HG02870 (cell line): ENCODE measurements around the gene LIPI.
"Not testable (repeated sequence)": the region's sequence is repeated elsewhere in the genome, so short reads cannot be mapped to it uniquely, and the experiment has no call there.

ENCODE experiments used
- ATAC-seq: cut with Tn5 transposase; IDR thresholded peaks from one replicate; pipeline ENCODE4 v1.9.1; 2021; ENCODE audit warnings: mild to moderate bottlenecking, moderate library complexity; ENCODE audit not compliant: unreplicated experiment

LIPI gene

DNA sequence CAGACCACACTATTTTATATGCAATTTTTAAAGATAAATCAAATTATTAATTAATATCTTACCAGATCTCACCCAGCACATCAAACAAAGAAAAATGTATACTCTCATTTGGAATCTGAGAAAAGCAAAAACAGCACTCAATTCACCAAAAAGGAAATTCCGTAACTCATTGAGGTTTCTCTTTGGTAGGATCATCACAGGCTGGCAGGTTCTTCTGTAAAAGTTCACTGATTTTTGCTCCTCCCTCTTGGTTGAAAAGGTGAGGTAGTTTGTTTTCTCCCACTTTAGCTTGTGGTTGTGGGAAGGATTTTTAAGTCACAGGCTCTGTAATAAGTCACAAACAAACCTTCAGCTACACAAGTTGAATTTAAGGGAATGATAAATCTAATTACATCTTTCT is at the start of gene LIPI:
Gene LIPI, minus strand, starts transcription at position 218 of the 400 bp plus-strand sequence. Its CDS starts 110 bp downstream, at position 108.
- no peak for ATAC-seq

DNA sequence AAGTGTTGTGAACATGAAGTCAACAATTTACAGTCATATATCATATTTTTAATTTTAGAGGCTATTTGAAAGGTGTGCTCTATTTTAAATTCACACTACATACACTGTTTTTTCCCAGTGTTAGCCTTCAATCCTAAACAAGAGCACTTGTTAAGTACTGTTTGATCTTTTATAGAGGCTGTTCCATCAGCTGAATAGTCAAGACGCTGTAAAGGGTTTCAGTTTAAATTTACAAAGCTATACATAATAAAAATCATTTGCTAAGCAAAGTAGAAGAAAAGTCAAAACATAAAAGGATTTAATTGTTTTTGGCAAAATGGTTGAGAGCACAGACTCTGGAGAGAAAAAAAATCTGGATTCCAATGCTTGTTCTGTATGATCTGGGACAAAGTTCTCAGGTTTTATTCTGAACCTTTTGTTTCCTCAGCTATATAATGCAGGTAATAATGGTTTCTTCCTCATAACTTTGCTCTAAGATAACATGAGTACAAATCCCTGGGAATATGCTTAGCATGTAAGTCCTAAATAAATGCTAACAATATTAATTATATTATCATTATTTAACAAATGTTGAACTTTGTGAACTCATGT is 49.5 kb upstream of the LIPI start:
- no peak for ATAC-seq

DNA sequence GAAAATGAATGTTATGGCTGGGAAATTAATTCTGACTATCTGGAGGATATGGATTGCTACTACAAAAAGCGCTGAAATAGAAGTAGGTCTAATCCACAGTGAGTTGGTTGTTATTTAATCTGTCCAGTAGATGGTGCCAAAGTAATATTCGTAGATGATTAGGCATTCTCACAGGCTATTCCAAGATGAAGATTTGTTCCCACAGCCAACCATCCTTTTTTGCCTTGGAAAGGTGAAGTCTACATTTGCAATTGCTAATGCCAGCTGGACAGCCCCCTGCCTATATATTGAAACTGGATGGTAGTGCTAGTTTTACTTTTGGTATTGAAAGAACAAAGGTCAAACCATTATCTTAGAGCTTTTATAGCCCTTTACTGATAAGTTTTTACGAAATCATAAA is 49.0 kb upstream of the LIPI start:
- ATAC-seq: no peak

DNA sequence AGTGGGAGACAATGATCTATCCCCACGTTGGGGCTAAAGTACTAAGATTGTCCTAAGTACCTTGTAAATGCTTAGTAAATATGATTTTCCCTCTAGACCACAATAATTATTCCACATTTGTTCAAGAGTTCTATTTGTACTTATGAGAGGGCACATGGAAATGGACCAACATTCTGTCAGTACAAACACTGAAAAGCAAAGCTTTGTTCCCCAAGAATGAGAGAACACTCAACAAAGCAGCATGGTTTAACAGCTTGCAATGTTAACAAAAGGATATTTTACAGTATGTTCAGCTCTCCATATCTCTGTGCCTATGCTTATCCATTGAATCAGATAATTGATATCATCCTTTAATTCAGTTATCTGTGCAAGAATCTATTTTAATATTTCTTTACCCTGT is 40.6 kb upstream of the LIPI start:
- no peak for ATAC-seq

DNA sequence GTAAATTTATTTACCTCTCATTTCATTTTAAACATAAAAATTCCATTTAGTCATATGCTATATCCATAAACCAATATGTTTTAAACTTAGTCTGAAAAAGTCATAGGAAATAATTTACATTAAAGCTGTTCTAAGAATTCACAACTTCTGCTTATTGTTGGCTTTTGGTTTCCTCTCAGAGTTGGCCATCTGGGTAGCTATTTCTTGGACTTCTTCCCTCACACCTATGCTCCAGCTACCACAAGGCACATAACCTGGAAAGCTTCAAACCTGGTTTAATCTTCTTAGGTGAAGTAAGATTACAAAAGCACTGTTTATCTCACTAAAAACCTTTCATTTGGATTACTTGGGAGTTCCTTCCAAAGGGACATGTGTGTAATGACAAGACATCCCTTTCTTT is 35.0 kb upstream of the LIPI start:
- ATAC-seq: no peak

DNA sequence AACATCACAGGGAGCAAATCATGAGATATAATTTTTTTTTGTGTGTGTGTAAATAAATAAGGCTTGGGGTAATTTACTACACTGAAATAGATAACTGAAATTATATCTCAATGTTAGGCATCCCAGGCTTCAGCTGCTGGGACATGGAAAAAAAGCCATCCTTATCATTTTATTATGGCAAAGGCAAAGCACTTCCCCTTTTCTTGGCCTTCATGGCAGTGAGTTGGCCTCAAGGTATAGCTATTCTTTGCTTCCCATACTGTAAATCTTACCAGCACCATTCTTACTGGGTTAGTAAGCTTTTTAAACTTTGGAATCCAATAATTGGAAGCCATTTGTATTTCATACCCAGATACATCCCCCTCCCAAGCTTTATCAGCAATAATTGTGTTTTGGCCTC is 34.2 kb upstream of the LIPI start:
- ATAC-seq: no peak

DNA sequence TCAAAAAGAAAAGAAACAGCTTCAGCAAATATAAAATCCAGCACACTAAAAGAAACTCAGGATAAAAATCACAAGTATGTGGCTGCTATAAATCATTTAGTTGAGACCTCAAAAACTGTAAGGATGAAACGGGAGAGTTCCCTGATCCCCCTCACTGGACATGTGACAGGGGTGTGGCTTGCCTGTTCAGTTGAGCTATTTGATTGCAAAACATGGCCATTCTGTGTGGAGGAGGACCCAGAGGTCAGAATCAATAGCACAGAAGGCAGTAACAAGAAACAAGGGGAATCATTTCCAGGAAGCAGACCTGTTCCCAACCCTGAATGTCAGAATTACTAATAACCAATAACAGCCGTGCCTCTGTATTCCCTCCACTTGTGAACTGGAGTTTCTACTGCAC is 33.1 kb upstream of the LIPI start:
- ATAC-seq: no peak

DNA sequence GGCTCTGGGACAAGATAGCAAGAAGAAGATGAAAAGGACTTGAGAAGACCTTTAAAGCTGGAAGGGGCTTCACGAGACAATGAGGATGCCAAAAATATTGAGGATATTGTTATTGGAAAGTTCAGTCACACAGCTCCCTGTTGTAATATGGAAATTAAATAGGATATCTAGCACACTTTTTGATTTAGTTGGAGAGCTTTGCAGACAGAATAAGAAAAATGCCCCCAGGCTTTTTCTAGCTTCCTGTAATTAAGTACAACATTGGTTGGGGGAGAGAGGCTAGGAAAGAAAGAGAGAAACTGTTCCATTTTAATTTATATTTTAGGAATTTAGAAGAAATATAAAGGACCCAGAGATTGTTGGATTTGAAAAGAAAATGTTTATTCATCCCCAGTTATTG is 32.7 kb upstream of the LIPI start:
- no peak for ATAC-seq

DNA sequence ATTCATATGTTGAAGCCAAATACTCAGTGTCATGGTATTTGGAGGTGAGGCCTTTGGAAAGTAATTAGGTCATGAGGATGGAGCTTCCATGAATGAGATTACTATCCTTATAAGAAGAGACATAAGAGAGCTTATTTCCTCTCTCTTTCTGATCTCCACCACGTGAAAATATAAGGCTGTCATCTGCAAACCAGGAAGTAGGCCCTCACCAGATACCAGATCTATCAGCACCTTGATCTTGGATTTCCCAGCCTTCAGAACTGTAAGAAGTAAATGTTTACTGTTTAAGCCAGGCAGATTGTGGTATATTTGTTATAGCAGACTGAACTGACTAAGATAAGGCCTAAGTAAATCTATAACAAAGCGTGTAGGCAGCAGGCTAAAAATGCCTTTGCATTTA is 30.5 kb upstream of the LIPI start:
- no peak for ATAC-seq

DNA sequence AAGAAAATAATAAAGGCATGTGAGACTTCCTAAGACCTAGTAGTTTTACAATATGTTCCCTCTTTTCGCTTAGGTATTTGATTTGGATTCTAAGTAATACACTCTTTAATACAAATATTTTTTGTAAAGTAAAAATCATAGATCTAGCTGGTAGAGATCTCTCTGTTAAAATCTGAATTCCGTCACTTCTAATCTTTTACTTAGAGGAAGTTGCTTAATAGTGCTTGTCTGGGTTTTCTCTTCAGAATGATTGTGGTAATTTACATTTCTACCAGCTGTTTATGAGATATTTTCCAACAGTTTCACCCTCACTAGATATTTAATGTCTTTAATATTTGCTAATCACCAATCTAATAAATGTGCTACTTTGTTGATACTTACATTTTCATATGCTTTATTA is 28.5 kb upstream of the LIPI start:
- ATAC-seq: no peak

DNA sequence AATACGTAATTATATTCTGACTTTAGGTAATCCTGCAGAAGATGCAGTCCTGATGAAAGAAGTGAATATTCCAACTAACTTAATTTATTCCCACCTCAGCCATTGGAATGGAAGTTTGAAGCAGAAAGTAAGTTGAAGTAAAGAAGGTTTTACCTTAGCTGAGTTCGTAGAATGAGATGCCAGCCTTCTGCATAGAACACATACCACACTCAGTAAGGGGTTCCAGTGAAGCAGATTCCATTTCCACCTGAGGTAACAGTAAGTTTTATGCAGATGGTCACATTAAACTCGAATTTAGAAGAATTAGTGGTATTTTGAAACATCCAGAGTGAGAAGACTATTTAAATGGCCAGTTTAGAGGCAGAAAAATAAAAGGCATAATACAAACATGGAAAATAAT is 25.4 kb upstream of the LIPI start:
- no peak for ATAC-seq

DNA sequence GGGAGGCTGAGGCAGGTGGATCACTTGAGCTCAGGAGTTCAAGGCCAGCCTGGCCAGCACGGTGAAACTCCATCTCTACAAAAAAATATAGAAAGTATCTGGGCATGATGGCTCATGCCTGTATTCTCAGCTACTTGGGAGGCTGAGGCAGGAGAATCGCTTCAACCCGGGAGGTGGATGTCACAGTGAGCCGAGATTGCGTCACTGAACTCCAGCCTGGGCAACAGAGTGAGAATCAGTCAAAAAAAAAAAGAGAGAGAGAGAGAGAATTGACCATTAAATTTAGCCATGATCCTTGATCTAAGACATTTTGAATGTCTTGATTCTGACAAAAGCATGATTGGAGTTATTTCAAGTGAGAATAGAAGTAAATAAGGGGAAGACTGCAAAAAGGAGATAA is 24.3 kb upstream of the LIPI start:
- no peak for ATAC-seq

DNA sequence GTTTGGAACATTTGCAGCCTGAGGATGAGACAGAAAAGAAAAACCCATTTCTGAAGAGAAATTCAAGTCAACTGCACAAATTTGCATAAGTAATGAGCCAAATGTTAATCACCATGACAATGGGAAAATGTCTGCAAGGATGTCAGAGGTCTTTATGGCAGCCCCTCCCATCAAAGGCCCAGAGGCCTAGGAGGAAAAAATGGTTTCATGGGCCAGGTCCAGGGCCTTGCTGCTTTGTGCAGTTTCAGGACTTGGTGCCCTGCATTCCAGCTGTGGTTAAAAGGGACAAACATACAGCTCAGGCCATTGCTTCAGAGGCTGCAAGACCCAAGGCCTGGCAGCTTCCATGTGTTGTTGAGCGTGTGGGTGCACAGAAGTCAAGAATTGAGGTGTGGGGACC is 18.6 kb upstream of the LIPI start:
- ATAC-seq: no peak

DNA sequence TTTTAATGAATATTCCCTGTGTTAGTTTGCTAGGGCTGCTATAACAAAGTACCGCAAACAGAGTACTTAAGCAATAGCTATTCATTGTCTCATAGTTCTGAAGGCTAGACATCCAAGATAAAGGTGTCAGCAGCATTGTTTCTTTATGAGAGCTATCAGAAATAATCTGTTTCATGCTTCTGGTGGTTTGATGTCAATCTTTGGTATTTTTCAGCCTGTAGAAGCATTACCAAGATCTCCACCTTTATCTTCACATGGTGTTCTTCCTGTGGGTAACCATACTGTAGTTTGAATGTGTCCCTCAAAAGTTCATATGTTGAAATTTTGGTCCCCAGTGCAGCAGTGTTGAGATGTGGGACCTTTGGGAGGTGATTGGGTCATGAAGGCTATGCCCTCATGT is 12.6 kb upstream of the LIPI start:
- no peak for ATAC-seq

DNA sequence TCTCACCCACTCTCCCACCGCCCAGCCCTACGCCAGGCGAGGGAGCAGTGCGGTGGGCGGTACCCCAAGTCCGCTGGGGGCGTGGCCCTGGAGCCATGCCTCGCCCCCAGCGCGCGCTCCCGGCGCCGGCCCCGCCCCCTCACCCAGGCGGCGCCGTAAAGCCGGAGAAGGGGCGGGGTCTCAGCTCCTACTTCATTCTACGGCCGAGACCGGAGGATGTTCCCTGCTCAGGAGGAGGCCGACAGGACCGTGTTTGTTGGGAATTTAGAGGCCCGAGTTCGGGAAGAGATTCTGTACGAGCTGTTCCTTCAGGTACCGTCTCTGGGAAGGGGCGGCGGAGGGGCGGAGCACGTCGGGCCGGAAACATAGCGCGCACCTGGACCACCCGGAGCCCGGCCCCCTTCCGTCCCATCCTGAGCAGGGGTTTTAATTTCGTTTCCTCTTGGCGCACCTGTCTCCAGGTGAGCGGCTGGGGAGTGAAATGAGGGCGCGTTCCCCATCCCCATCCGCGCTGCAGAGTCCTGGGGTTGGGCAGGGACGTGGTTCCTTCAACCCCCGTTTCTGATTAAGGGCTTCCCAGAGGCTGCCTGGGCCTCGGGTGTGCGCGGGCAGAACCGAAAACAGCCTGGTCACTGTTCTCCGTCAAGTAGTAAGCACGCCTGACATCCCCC is 5.4 kb upstream of the LIPI start, which contains the start of gene RBM11:
Gene RBM11, plus strand, starts transcription at position 187 of the 671 bp plus-strand sequence. Its CDS starts 30 bp downstream, at position 217.
- ATAC-seq: peak; percentile 95

DNA sequence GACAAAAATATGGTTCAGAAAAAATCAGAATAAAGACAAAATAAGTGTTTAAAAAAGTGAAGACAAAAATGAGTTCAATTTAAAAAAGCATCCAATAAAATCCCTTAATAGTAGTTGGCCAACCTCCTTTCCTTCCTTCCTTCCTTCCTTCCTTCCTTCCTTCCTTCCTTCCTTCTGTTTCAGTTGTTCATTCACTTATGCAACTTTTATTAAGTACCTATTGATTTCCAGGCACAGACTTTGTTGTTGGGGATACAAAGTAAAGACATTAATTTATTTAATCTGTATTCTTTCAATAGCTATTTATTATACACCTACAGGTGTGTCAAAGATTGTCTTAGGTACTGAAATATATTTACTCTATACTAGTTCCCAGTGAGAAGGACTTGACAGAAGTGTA is 2.4 kb upstream of the LIPI start:
- ATAC-seq: no peak

DNA sequence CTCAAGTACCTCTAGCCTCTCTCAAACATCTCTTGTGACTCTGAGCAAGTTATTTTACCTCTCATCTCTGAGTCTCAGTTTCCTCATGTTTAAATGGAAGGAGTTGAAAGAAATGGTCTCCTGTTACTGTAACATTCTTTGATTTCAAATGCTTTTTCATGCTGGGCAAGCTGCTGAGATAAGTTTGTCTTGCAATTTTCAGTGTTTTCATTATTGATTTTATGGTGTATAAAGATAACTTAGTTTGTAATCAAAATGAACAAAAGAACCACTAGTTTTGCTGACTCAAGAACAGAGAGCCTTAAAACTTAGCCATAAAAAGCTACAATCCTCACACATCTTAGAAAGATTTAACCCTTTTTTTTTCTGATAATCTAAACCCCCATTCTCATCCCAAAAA is 4.5 kb downstream of the LIPI start:
- no peak for ATAC-seq

DNA sequence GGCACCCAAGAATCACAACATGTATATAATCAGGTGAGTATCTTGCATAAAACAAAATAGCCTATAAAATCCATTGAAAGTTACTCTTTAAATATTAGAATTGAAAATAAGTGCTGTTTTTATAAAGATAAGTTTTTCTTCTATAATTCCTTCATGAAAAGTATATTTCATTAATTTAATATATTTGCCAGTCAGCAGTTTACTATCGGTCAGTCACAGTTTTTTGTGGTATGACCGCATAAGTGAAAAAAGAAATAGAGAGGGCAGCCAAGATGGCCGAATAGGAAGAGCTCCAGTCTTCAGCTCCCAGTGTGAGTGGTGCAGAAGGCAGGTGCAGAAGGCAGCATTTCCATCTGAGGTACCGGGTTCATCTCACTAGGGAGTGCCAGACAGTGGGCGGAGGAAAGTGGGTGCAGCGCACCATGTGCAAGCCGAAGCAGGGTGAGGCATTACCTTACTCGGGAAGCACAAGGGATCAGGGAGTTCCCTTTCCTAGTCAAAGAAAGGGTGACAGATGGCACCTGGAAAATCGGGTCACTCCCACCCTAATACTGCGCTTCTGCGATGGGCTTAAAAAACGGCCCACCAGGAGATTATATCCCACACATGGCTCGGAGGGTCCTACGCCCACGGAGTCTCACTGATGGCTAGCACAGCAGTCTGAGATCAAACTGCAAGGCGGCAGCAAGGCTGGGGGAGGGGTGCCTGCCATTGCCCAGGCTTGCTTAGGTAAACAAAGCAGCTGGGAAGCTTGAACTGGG is 44.1 kb downstream of the LIPI start:
- ATAC-seq: not testable (repeated sequence)

DNA sequence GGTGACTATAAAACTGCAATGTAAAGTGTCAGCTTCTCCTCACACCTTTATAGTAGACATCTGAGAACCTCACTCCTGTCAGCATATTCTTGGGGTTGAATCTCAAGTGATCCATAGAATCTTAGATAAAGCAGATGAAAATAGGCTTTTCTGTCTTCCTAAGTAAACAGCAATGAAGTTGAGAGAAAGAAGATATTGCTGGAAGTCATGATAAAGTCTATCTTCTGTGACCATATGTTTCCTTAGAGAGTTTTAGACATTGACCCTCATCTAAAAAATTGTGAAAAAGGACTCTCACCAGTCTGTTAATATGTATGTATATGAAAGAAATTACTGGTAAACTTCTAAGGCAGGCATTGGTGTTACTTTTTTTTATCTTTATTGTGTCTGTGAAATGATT is 66.8 kb downstream of the LIPI start:
- no peak for ATAC-seq

DNA sequence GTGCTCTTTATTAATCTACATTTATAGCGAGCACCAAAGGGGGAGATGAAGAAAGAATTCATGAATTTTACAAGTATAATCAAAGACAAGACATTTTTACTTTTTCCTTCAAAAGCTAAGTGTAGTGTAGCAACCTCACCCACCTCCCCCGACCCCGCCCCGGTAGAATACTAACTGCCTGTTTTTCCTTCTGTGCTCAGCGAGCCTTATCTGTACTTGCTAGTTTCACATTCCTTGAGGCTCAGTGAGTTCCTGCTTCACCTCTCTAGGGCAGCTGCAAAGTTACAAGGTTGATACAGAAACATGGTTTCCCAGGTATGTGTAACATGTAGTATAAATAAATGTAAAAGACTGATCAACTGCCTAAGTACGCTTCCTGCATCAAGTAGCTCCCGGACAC is 86.5 kb downstream of the LIPI start:
- ATAC-seq: no peak

DNA sequence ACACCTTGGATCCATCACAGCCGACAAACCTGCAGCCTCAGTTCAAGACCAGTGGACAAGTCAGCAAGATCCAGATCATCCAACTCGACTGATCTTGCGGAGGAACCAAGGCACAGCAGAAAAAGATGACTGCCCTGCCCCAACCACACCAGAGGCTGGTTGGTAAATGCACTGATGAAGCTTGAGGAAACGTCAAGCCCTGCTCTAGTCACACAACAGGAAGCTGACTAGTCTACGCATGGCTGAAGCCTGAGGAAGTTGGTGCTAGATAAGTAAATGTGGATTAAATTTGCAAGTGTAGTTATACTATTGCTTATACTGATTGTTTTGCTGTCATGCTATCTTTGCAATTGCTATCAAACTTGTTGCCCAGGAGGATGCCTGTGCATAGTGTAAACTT is 89.0 kb downstream of the LIPI start:
- no peak for ATAC-seq

DNA sequence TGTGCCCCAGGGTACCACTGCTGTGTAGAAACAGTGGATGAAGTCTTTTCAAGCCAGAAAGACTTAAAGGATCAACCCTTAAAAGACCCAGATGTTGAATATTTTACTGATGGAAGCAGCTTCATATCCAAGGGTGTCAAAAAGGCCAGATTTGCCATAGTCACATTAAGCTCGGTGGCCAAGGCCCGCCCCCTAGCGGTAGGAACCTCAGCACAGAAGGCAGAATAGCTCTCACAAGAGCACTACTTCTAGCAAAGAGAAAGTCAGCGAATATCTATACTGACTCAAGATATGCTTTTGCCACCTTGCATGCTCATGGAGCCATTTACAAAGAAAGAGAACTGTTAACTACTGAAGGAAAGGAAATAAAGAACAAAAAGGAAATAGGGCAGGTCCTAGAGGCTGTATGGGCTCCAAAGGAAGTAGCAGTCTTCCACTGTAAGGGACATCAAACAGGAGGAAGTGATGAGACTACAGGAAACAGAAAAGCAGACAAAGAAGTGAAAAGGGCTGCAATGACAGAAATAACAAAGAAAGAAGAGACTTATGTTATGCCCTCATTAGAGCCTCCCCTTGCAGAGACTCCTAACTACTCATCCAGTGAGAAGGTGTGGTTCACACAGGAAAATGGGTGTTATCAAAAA is 90.5 kb downstream of the LIPI start:
- peak; percentile 51 for ATAC-seq
